ENCODE data around the gene R3HDM2. TPM values are rescaled to one million over a fixed set of nuclear protein-coding genes. Genes with fewer than 3 reads are reported as not detected.

Gene R3HDM2
- total RNA-seq, 1 experiment from 2014 or later: 64.8 TPM

- BruUV-seq (replicated peaks): no TSS peak
- peaks cover 20% of the 10 kb centered on the region for H3K27me3 Mint-ChIP-seq (ENCODE audit: insufficient read depth, unreplicated experiment)
- CTCF ChIA-PET: interaction anchor here (9.4 kb wide), 1 partner anchor 30 kb away, joined by 188 read pairs; a partner anchor contains a TSS
- POLR2A ChIA-PET: no interaction called here
- peaks cover 10% of the 10 kb centered on the region for H3K4me1 Mint-ChIP-seq (ENCODE audit: insufficient read depth, unreplicated experiment)
- no peak overlapping the region for H3K27ac Mint-ChIP-seq (ENCODE audit: low read depth, unreplicated experiment)
- intact Hi-C loops (cut with micrococcal nuclease): no loop called here
- TF ChIP-seq CTCF (IDR thresholded peaks at IDR 0.05; ENCODE audit: unreplicated experiment): no peak
- DNase-seq (ENCODE audit: unreplicated experiment): no peak
- H3K4me3 Mint-ChIP-seq (ENCODE audit: unreplicated experiment): no peak overlapping the region
- no peaks in the 10 kb centered on the region for H3K9me3 Mint-ChIP-seq (ENCODE audit: unreplicated experiment)
- H3K36me3 Mint-ChIP-seq (ENCODE audit: insufficient read depth, unreplicated experiment): peaks cover 13% of the 10 kb centered on the region
These were observed 219.7 kb downstream of the R3HDM2 start for GRCh38 chr12:57210926-57211692.

GRCh38 chr12:57210461-57210860 lies 220.4 kb downstream of the R3HDM2 start:
- no peak for DNase-seq (ENCODE audit: unreplicated experiment)
- no TSS peak for BruUV-seq (replicated peaks)
- Mint-ChIP-seq H3K4me3 (ENCODE audit: unreplicated experiment) (no peak overlapping the region), H3K27me3 (ENCODE audit: insufficient read depth, unreplicated experiment) (peaks cover 13% of the 10 kb centered on the region), H3K27ac (ENCODE audit: low read depth, unreplicated experiment) (no peak overlapping the region), H3K9me3 (ENCODE audit: unreplicated experiment) (no peaks in the 10 kb centered on the region), H3K36me3 (ENCODE audit: insufficient read depth, unreplicated experiment) (peaks cover 13% of the 10 kb centered on the region), H3K4me1 (ENCODE audit: insufficient read depth, unreplicated experiment) (peaks cover 4% of the 10 kb centered on the region)
- ChIA-PET POLR2A (no interaction called here), CTCF (interaction anchor here (9.4 kb wide), 1 partner anchor 31 kb away, joined by 188 read pairs; a partner anchor contains a TSS)
- intact Hi-C loops (cut with micrococcal nuclease): no loop called here
- no peak for TF ChIP-seq CTCF (IDR thresholded peaks at IDR 0.05; ENCODE audit: unreplicated experiment)

- ChIA-PET CTCF (interaction anchor here (9.4 kb wide), 1 partner anchor 31 kb away, joined by 188 read pairs; a partner anchor contains a TSS), POLR2A (interaction anchor here (0.6 kb wide), 1 partner anchor 33 kb away, joined by 3 read pairs; no protein-coding TSS in a partner anchor)
- H3K36me3 Mint-ChIP-seq (ENCODE audit: insufficient read depth, unreplicated experiment): peaks cover 13% of the 10 kb centered on the region
- no peaks in the 10 kb centered on the region for H3K9me3 Mint-ChIP-seq (ENCODE audit: unreplicated experiment)
- H3K27ac Mint-ChIP-seq (ENCODE audit: low read depth, unreplicated experiment): no peak overlapping the region
- no peak for DNase-seq (ENCODE audit: unreplicated experiment)
- intact Hi-C loops (cut with micrococcal nuclease): no loop called here
- H3K27me3 Mint-ChIP-seq (ENCODE audit: insufficient read depth, unreplicated experiment): peaks cover 8% of the 10 kb centered on the region
- no TSS peak for BruUV-seq (replicated peaks)
- H3K4me3 Mint-ChIP-seq (ENCODE audit: unreplicated experiment): no peak overlapping the region
- TF ChIP-seq CTCF (IDR thresholded peaks at IDR 0.05; ENCODE audit: unreplicated experiment): no peak
- no peaks in the 10 kb centered on the region for H3K4me1 Mint-ChIP-seq (ENCODE audit: insufficient read depth, unreplicated experiment)
These were observed 220.9 kb downstream of the R3HDM2 start for GRCh38 chr12:57209916-57210315.

- no peak for DNase-seq (ENCODE audit: unreplicated experiment)
- Mint-ChIP-seq H3K27me3 (ENCODE audit: insufficient read depth, unreplicated experiment) (no peaks in the 10 kb centered on the region), H3K27ac (ENCODE audit: low read depth, unreplicated experiment) (no peak overlapping the region), H3K36me3 (ENCODE audit: insufficient read depth, unreplicated experiment) (peaks cover 19% of the 10 kb centered on the region), H3K9me3 (ENCODE audit: unreplicated experiment) (no peaks in the 10 kb centered on the region), H3K4me1 (ENCODE audit: insufficient read depth, unreplicated experiment) (no peaks in the 10 kb centered on the region), H3K4me3 (ENCODE audit: unreplicated experiment) (no peak overlapping the region)
- intact Hi-C loops (cut with micrococcal nuclease): no loop called here
- BruUV-seq (replicated peaks): no TSS peak
- POLR2A ChIA-PET: no interaction called here
- CTCF ChIA-PET: interaction anchor here (1.2 to 9.4 kb wide), 2 partner anchors 25 to 33 kb away, joined by 4 to 188 read pairs; a partner anchor contains a TSS
- TF ChIP-seq CTCF (IDR thresholded peaks at IDR 0.05; ENCODE audit: unreplicated experiment): no peak
These were observed 222.1 kb downstream of the R3HDM2 start for GRCh38 chr12:57208631-57209282.
